ENCODE results near the gene TCL1B.

The TCL1B gene

GRCh38 chr14:95730126-95730525, 43.9 kb downstream of the TCL1B start:
- TF ChIP-seq CTCF (conservative IDR thresholded peaks at IDR 0.05; ENCODE audit: low read depth, low read length), result no peak
- H3K4me3 ChIP-seq (ENCODE audit: low read length), result no peak overlapping the region
- no peak for DNase-seq (ENCODE audit: low read depth)

- H3K4me3 ChIP-seq (ENCODE audit: low read length), result no peak overlapping the region
- no peak for DNase-seq (ENCODE audit: low read depth)
- TF ChIP-seq CTCF (conservative IDR thresholded peaks at IDR 0.05; ENCODE audit: low read depth, low read length), result no peak
These were observed 47.0 kb downstream of the TCL1B start for GRCh38 chr14:95733212-95733611.

- no peak overlapping the region for H3K4me3 ChIP-seq (ENCODE audit: low read length)
- TF ChIP-seq CTCF (conservative IDR thresholded peaks at IDR 0.05; ENCODE audit: low read depth, low read length), result no peak
- no peak for DNase-seq (ENCODE audit: low read depth)
These were observed 53.1 kb downstream of the TCL1B start for GRCh38 chr14:95739356-95739755.

- H3K4me3 ChIP-seq (ENCODE audit: low read length), result no peak overlapping the region
- DNase-seq (ENCODE audit: low read depth), result no peak
- no peak for TF ChIP-seq CTCF (conservative IDR thresholded peaks at IDR 0.05; ENCODE audit: low read depth, low read length)
These were observed 54.8 kb downstream of the TCL1B start for GRCh38 chr14:95741038-95741490.

- H3K4me3 ChIP-seq (ENCODE audit: low read length), result no peak overlapping the region
- no peak for TF ChIP-seq CTCF (conservative IDR thresholded peaks at IDR 0.05; ENCODE audit: low read depth, low read length)
- no peak for DNase-seq (ENCODE audit: low read depth)
These were observed 55.6 kb downstream of the TCL1B start for GRCh38 chr14:95741781-95742180.

All from retinal pigment epithelial cell (primary cell).